ENCODE results near the gene PTPN6.
A peak's percentile ranks its signal among the peaks of the same experiment; 100 is the strongest.

Gene PTPN6

DNA sequence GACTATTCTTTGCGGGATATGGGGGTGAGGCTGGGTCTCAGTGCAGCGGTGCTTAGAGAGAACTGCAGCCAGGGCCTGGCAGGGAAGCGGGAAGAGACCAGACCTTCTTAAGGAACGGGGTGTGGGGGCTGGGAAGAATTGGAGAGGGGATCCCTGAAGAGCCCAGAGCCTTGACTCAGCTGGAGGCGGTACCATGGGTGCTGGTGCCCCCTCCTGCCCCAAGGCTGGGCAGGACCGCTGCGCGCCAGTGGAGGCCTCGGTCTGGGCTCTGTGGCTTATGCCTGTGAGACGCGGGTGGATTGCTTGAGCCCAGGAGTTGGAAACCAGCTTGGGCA is 8.9 kb upstream of the PTPN6 start:
- DNase-seq: no peak

GRCh38 chr12:6943389-6943721 is 7.8 kb upstream of the PTPN6 start:
- DNase-seq: peak; percentile 99

DNA sequence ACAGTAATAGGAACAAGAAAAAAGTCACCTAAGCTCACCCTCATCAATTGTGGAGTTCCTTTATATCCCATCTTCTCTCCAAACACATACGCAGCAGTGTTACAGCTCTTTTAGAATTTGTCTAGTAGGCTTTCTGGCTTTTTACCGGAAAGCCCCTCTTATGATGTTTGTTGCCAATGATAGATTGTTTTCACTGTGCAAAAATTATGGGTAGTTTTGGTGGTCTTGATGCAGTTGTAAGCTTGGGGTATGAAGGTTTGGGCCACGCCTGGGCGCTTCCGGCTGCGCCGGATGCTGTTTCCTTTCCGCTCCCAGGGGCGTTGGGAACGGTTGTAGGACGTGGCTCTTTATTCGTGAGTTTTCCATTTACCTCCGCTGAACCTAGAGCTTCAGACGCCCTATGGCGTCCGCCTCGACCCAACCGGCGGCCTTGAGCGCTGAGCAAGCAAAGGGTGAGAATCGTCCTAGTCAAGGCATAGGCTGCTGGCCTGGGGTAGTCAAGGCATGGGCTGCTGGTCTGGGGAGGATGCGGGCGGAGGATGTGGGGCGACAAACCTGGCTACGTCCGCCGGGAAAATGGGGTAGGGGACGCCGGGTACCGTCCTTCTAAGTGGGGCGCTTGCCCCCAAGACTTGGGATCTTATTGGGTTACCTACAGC is 7.3 kb upstream of the PTPN6 start, which contains the start of the genes C12orf57 and RNU7-1:
C12orf57 (plus strand) TSS at position 301 of the 659 bp plus-strand sequence; CDS start at position 401, 100 bp downstream.
RNU7-1 (plus strand) TSS at position 95 of the 659 bp plus-strand sequence.
- DNase-seq: peak; percentile 99

GRCh38 chr12:6944381-6945186 is 6.6 kb upstream of the PTPN6 start:
- peak; percentile 97 for DNase-seq

DNA sequence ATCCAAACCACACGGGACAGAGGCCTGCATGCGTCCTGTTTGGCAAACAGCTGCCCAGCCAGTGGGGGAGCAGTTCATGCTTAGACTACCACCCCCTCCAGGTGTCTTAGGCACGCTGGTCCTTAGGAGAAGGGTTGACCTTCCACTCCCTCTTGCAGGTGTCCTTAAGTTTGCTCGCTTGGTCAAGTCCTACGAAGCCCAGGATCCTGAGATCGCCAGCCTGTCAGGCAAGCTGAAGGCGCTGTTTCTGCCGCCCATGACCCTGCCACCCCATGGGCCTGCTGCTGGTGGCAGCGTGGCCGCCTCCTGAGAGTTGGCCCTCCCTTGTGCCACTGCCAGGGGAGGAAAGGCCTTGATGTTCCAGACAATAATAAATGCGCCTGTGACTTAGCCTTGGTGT is 5.5 kb upstream of the PTPN6 start:
- DNase-seq: no peak

GRCh38 chr12:6946033-6946919 is 4.9 kb upstream of the PTPN6 start:
- DNase-seq: no peak

- DNase-seq: no peak
These were observed 4.2 kb upstream of the PTPN6 start for GRCh38 chr12:6946920-6947374.

GRCh38 chr12:6947615-6948014 is 3.5 kb upstream of the PTPN6 start:
- DNase-seq: no peak

- no peak for DNase-seq
These were observed 2.1 kb upstream of the PTPN6 start for GRCh38 chr12:6948873-6949594.

- DNase-seq: no peak
These were observed 755 bp upstream of the PTPN6 start for GRCh38 chr12:6950401-6950801.

GRCh38 chr12:6951551-6952120 is 480 bp downstream of the PTPN6 start:
- no peak for DNase-seq

DNA sequence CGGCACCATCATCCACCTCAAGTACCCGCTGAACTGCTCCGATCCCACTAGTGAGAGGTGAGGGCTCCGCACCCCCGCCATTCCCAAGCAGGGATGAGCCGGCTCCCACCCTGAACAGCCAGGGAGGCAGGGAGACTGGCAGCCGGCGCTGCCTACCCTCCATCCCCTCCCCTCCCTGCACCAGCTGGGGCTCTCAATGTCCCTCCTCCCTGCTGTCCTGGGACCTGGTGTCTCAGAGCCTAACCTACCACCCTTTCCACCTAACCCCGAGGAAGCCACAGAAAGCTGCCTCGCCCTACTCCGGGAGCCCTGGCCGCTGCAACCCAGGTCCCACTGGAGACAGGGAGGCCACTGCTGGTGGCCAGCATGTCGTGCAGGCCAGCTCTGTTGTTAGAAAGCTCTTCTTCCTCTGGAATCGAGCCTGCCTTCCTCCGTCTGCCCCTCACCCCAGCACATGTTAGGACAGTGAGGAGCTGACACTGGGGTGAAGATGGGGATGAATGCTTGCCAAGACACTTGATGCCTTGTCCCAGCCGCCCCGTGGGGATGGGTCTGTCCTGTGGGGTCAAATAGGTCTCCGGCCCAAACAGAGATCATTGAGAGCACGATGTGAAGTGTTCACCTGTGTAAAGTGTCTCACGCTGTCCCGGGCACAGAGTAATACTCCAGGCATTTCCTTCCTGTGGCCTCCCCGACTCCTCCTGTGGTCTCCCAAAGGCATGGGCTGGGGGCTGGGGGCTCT is 1.1 kb downstream of the PTPN6 start:
- no peak for DNase-seq

- DNase-seq: no peak
These were observed 1.8 kb downstream of the PTPN6 start for GRCh38 chr12:6952863-6953441.

DNA sequence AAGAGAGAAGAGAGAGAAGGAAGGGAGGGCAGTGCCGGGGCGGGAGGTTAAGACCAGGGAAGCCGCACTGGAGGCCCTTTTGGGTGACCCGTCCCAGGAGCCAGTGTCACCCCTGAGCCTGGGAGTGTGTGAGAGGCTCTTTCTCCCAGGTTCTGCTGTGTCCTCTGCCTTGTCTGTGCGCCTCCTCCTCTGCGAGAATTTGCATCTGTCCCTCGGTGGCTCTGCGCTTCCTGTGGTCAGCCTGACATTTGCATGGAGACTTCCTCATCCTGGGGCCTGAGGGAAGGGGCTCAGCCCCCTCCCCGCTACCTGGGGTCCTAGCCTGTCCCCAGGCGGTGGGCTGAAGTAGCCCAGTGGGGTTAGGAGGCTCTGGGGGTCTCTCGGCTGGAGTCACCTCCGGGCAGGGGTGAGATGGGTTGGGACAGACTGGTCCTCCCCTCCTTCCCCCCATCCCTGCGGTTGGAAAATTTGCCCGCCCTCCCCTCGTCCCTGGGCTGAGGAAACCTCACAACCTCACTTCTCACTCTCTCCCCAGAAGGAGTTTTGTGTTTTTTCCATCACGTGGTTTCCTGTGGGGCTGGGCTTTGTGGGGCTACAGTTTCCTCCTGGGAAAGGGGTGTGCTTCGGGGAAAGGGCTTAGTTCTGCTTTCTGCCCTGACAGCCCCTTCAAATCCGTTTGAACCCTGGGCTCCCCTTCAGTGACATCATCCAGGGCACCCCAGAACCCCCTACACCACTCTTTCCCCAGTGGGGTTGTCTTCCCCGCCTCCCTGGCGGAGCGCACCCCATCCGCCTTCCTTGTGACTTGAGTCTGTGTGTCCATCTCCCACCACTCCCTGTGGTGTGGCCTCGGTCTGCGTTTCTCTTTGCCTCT is 2.5 kb downstream of the PTPN6 start:
- no peak for DNase-seq

DNA sequence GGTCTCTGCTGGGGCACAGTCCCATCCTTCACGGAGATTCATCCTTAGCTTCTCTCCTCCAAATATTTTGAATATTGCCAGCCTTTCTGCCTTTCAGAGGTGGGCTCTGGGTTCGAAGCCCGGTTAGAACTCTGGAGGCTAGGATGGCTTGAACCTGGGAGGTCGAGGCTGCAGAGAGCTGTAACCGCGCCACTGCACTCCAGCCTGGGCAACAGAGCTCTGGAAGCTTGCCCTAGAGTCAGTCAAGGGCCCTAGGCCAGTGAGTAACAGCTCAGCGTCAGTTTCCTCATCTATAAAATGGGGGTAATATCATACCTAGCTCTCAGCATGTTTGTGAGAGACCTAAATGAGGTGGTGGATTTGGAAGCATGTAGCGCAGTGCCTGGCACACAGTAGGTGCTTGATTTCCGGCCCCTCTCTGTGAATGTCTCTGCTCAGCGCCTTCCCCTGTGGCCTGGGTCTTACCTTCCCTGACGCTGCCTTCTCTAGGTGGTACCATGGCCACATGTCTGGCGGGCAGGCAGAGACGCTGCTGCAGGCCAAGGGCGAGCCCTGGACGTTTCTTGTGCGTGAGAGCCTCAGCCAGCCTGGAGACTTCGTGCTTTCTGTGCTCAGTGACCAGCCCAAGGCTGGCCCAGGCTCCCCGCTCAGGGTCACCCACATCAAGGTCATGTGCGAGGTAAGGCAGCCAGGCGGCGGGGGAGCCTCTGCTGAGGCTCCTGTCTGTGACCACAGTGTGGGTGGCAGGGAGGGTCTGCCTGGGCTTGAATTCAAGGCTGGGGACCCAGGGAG is 3.4 kb downstream of the PTPN6 start:
- no peak for DNase-seq

- no peak for DNase-seq
These were observed 4.2 kb downstream of the PTPN6 start for GRCh38 chr12:6955108-6956020.

- DNase-seq: no peak
These were observed 5.0 kb downstream of the PTPN6 start for GRCh38 chr12:6956021-6956727.

Measured in NCI-H1694 treated with DMSO at 0.1 percent for 48 hours (cell line).